HepG2 (cell line): ENCODE measurements around the gene ZFR. TPM values are rescaled to one million over a fixed set of nuclear protein-coding genes. Genes with fewer than 3 reads are reported as not detected.
A peak's percentile ranks its signal among the peaks of the same experiment; 100 is the strongest.

Experiments used
- ATAC-seq: fragments of 200-7000 bp; cut with Tn5 transposase; 3 replicates; pipeline ENCODE4 v1.9.1; 2020; ENCODE audit warnings: mild to moderate bottlenecking, moderate library complexity
- BruUV-seq: library from RNA; stranded (reverse); fragments of 400-500 nt; replicated peaks from 2 replicates; lab custom pipeline; 2021; lab: Mats Ljungman, UMichigan
- CTCF ChIA-PET: fragments of 300-600 bp; formaldehyde crosslinking; extraction: SDS; loops from one replicate; lab custom pipeline; 2021; ENCODE audit warnings: low total read pairs, inconsistent platforms, low intra/inter-chr PET ratio; lab: Yijun Ruan, JAX
- POLR2A ChIA-PET: fragments of 350-600 bp; sonication (Branson Sonifier 250); formaldehyde crosslinking; loops from one replicate; lab custom pipeline; 2020; ENCODE audit warnings: antibody characterized with exemption, inconsistent platforms; lab: Yijun Ruan, JAX
- DNase-seq: peaks from one replicate; pipeline ENCODE4 v3.0.0-alpha.2; 2015; ENCODE audit warnings: low spot score
- FAIRE-seq: peaks from 3 replicates; lab custom pipeline; 2011; peaks lifted over from hg19 to GRCh38; lab: Jason Lieb, UNC
- H2AFZ ChIP-seq: one replicate; pipeline ENCODE4 v1.6.1; 2011; ENCODE audit warnings: low read length, inconsistent platforms
- H3K27ac ChIP-seq: fragments of 300-600 bp; 3 replicates; pipeline ENCODE4 v1.8.0; 2011; ENCODE audit warnings: mixed run types, mild to moderate bottlenecking, mixed read lengths, low read length, inconsistent platforms; ENCODE audit not compliant: insufficient read depth; ENCODE audit errors: extremely low read length
- H3K27me3 ChIP-seq, 2 experiments: fragments of 200-600 bp in 1 of 2; 2 replicates in 1 of 2; 3 replicates in 1 of 2; pipeline versions ENCODE4 v1.6.0 to v1.8.0; 2011; ENCODE audit warnings: low read length in 2 of 2, mild to moderate bottlenecking in 2 of 2, moderate library complexity in 2 of 2, inconsistent platforms in 1 of 2; ENCODE audit not compliant: insufficient read depth in 2 of 2, control insufficient read depth in 1 of 2
- H3K36me3 ChIP-seq, 2 experiments: fragments of 200-600 bp in 1 of 2; replicated peaks in 1 of 2; 2 replicates in 1 of 2; 3 replicates in 1 of 2; pipeline versions ENCODE4 v1.5.1 to v1.8.0; 2011; ENCODE audit warnings: low read length in 2 of 2, inconsistent platforms in 1 of 2; ENCODE audit not compliant: insufficient read depth in 2 of 2, control insufficient read depth in 1 of 2
- H3K4me1 ChIP-seq: 2 replicates; pipeline ENCODE4 v1.5.1; 2012; ENCODE audit warnings: low read length, inconsistent platforms; ENCODE audit not compliant: insufficient read depth
- H3K4me2 ChIP-seq: 2 replicates; pipeline ENCODE4 v1.6.0; 2011; ENCODE audit warnings: low read depth, low read length, inconsistent platforms
- H3K4me3 ChIP-seq, 3 experiments: fragments of 200-600 bp in 1 of 3; sonication (generic), shearing (Covaris generic) in 1 of 3; replicated peaks in 1 of 3; 2 replicates each; pipeline ENCODE4 v1.5.1; 2011 to 2016; ENCODE audit warnings: low read length in 3 of 3, inconsistent platforms in 2 of 3, low read depth in 2 of 3, mild to moderate bottlenecking in 2 of 3, control low read depth in 1 of 3, mixed read lengths in 1 of 3; ENCODE audit not compliant: insufficient read depth in 1 of 3
- H3K79me2 ChIP-seq: one replicate; pipeline ENCODE4 v1.6.1; 2011; ENCODE audit warnings: low read length, inconsistent platforms; ENCODE audit not compliant: insufficient read depth
- H3K9ac ChIP-seq: 2 replicates; pipeline ENCODE4 v1.6.0; 2011; ENCODE audit warnings: mild to moderate bottlenecking, low read depth, low read length, inconsistent platforms; ENCODE audit not compliant: insufficient read depth
- H3K9me3 ChIP-seq: 2 replicates; pipeline ENCODE4 v1.5.1; 2012; ENCODE audit warnings: mild to moderate bottlenecking, low read length
- H4K20me1 ChIP-seq: 2 replicates; pipeline ENCODE4 v1.6.0; 2011; ENCODE audit warnings: inconsistent platforms, mild to moderate bottlenecking, low read length, moderate library complexity; ENCODE audit not compliant: insufficient read depth
- STAG1 ChIP-seq: sonication (generic); formaldehyde crosslinking; IDR thresholded peaks from 2 replicates; pipeline ENCODE4 v1.4.0; 2020; ENCODE audit warnings: missing genetic modification reagents
- ZBTB20 ChIP-seq: sonication (generic); formaldehyde crosslinking; IDR thresholded peaks from 2 replicates; pipeline ENCODE4 v1.8.1; 2023; ENCODE audit warnings: missing genetic modification reagents, low read depth, mild to moderate bottlenecking, borderline replicate concordance
- ZMYM4 ChIP-seq: sonication (generic); formaldehyde crosslinking; IDR thresholded peaks from 2 replicates; pipeline ENCODE4 v1.8.1; 2023; ENCODE audit warnings: mild to moderate bottlenecking, missing genetic modification reagents
- ZNF333 ChIP-seq: sonication (generic); formaldehyde crosslinking; IDR thresholded peaks from 2 replicates; pipeline ENCODE4 v1.4.0; 2020; ENCODE audit warnings: mild to moderate bottlenecking, missing genetic modification reagents, borderline replicate concordance
- ZNF607 ChIP-seq: sonication (generic); formaldehyde crosslinking; IDR thresholded peaks from 2 replicates; pipeline ENCODE4 v1.5.1; 2020; ENCODE audit warnings: missing genetic modification reagents, mild to moderate bottlenecking, borderline replicate concordance
- WGBS: methylation state at CpG from one replicate; pipeline ENCODE4 v1.1.6; 2017; ENCODE audit warnings: low lambda C conversion rate; 5-methylcytosine and 5-hydroxymethylcytosine counted together
- in situ Hi-C: cut with HindIII; loops from 2 replicates; pipeline ENCODE4 v1.10.0; 2017; ENCODE audit warnings: low pct_unique_long_range_greater_than_20kb; ENCODE audit not compliant: extremely low pct_ligation_motif_present
- intact Hi-C: fragments of 100-400 bp; cut with micrococcal nuclease; formaldehyde crosslinking; loops from one replicate; pipeline ENCODE4 v1.10.0; 2022; ENCODE audit not compliant: unreplicated experiment
- polyA plus RNA-seq, 8 experiments: library from polyadenylated mRNA; depleted of rRNA in 3 of 8; stranded (reverse) in 7 of 8; unstranded in 1 of 8; fragments of >200 nt; fragmentation: Illumina TruSeq in 4 of 8; extraction: Trizol in 4 of 8; gene quantifications; 2 replicates each; pipeline versions ENCODE4 v1.2.1 to v1.2.3, GENCODE V29; 2011 to 2016; ENCODE audit warnings: low read depth in 4 of 8, missing spikeins in 1 of 8, mixed read lengths in 1 of 8; ENCODE audit not compliant: insufficient read depth in 1 of 8
- total RNA-seq, 5 experiments: library from RNA; depleted of rRNA; stranded (reverse); fragments of >200 nt; fragmentation: Illumina TruSeq; extraction: Trizol; gene quantifications; 2 replicates each; pipeline ENCODE4 v1.2.3, GENCODE V29; 2016; ENCODE audit warnings: low read depth in 1 of 5
- TF ChIP-seq, protein P1 (sequence below): sonication (generic); formaldehyde crosslinking; IDR thresholded peaks from 2 replicates; pipeline ENCODE4 v1.4.0; 2020; ENCODE audit warnings: missing genetic modification reagents
- TF ChIP-seq, protein P2 (sequence below): sonication (generic); formaldehyde crosslinking; IDR thresholded peaks from 2 replicates; pipeline ENCODE4 v1.5.0; 2020; ENCODE audit warnings: mild to moderate bottlenecking, missing genetic modification reagents, moderate library complexity

The ZFR gene
- total and polyA plus RNA-seq, 2 of the 13 experiments (the other 11 are each of a cell fraction or from before 2014, with no cell fraction given): 89.0 to 92.8 TPM

DNA sequence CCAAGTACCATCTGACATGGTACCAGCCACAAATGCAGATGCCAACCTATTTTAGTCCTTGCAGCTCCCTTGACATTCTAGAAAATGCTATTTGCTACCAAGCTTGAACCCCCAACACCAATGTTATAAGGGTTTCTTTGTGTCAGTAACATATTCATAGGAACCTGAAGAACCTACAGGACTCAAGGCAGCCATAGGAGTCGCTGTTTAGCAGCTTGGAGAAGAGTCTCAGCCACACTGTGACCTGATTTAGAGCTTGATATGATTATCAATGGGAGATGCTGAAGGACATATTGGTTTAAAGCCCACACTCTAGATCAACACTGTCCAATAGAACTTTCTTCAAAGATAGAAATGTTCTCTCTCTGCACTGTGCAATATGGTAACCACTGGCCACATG, 6.4 kb upstream of the ZFR start:
- H3K4me2 ChIP-seq: no peak overlapping the region
- H3K9me3 ChIP-seq: no peaks in the 10 kb centered on the region
- no peak overlapping the region for H3K27ac ChIP-seq
- intact Hi-C loops: no loop called here
- CTCF ChIA-PET: no interaction called here
- no peak for FAIRE-seq
- WGBS: 0% methylated on average over 1 of the region's 1 CpG
- H4K20me1 ChIP-seq: no peaks in the 10 kb centered on the region
- ATAC-seq: peak; percentile 66
- TF ChIP-seq, protein P1, sequence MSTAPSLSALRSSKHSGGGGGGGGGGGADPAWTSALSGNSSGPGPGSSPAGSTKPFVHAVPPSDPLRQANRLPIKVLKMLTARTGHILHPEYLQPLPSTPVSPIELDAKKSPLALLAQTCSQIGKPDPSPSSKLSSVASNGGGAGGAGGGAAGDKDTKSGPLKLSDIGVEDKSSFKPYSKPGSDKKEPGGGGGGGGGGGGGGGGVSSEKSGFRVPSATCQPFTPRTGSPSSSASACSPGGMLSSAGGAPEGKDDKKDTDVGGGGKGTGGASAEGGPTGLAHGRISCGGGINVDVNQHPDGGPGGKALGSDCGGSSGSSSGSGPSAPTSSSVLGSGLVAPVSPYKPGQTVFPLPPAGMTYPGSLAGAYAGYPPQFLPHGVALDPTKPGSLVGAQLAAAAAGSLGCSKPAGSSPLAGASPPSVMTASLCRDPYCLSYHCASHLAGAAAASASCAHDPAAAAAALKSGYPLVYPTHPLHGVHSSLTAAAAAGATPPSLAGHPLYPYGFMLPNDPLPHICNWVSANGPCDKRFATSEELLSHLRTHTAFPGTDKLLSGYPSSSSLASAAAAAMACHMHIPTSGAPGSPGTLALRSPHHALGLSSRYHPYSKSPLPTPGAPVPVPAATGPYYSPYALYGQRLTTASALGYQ: no peak
- TF ChIP-seq ZBTB20 (CRISPR knock-in tag) (no peak), ZMYM4 (CRISPR knock-in tag) (no peak), STAG1 (CRISPR knock-in tag) (peak; percentile 30), ZNF333 (CRISPR knock-in tag) (no peak), ZNF607 (CRISPR knock-in tag) (no peak)
- TF ChIP-seq, protein P2, sequence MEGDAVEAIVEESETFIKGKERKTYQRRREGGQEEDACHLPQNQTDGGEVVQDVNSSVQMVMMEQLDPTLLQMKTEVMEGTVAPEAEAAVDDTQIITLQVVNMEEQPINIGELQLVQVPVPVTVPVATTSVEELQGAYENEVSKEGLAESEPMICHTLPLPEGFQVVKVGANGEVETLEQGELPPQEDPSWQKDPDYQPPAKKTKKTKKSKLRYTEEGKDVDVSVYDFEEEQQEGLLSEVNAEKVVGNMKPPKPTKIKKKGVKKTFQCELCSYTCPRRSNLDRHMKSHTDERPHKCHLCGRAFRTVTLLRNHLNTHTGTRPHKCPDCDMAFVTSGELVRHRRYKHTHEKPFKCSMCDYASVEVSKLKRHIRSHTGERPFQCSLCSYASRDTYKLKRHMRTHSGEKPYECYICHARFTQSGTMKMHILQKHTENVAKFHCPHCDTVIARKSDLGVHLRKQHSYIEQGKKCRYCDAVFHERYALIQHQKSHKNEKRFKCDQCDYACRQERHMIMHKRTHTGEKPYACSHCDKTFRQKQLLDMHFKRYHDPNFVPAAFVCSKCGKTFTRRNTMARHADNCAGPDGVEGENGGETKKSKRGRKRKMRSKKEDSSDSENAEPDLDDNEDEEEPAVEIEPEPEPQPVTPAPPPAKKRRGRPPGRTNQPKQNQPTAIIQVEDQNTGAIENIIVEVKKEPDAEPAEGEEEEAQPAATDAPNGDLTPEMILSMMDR (CRISPR knock-in tag): peak; percentile 29; the same call in 1 of the 2 replicates
- BruUV-seq: no TSS peak
- no peaks in the 10 kb centered on the region for H3K79me2 ChIP-seq
- H3K4me3 ChIP-seq: no peak overlapping the region
- H3K9ac ChIP-seq: no peak overlapping the region
- H2AFZ ChIP-seq: no peak overlapping the region
- no peaks in the 10 kb centered on the region for H3K36me3 ChIP-seq
- DNase-seq: peak; percentile 23
- H3K4me1 ChIP-seq: no peaks in the 10 kb centered on the region
- POLR2A ChIA-PET: no interaction called here
- in situ Hi-C loops: no loop called here
- peaks cover 0 to 9% of the 10 kb centered on the region in 2 experiments; a peak in 2 of 5 replicates for H3K27me3 ChIP-seq
